ENCODE data around the gene STARD8.
"Not testable (repeated sequence)": the region's sequence is repeated elsewhere in the genome, so short reads cannot be mapped to it uniquely, and the experiment has no call there.

STARD8 gene

DNA sequence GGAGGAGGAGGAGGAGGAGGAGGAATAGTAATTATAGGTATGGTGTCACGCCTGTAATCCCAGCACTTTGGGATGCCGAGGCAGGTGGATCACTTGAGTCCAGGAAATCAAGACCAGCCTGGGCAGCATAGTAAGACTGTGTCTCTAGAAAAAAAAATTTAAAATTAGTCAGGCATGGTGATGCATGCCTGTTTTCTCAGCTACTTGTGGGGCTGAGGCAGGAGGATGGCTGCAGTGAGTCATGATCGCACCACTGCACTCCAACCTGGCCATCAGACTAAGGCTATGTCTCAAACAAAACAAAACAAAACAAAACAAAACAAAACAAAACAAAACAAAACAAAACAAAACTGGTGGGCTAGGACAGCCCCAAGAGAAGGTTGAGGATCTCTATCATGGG is 3.0 kb downstream of the STARD8 start:
- H3K4me3 ChIP-seq (ENCODE audit: low read depth, low read length), result no peak overlapping the region
- TF ChIP-seq CTCF (IDR thresholded peaks at IDR 0.05; ENCODE audit: low read depth, low read length), result no peak

- TF ChIP-seq CTCF (IDR thresholded peaks at IDR 0.05; ENCODE audit: low read depth, low read length), result no peak
- no peak overlapping the region for H3K4me3 ChIP-seq (ENCODE audit: low read depth, low read length)
These were observed 3.6 kb downstream of the STARD8 start for GRCh38 chrX:68651110-68651509.

DNA sequence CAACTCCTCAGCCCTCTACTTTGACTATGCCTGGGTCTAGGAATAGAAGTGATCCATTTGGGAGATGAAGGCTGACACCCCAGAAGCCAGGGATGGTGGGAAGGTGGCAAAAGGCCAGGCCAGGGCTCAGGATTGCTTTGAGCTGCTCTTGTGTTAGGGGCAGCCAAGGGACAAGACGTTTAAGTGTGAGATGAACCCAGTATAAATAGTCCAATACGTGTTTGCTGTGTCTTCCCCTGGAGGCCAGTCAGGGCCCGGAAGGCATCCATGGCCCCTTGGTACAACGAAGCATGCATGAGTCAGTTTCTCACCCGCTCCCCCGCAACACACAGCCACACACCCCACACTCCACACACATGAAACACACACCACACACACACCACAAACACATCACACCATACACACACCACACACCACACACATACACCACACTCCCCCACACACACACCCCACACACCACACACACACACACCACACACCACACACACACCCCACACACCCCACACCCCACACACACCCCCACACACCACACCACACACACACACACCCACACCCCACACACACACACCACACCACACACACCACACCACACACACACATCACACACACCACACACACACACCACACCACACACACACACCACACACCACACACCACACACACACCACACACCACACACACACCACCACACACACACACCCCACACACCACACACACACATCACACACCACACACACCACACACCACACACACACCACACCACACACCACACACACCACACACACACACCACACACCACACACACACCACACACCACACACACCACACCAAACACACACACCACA is 5.1 kb downstream of the STARD8 start:
- H3K4me3 ChIP-seq (ENCODE audit: low read depth, low read length), result no peak overlapping the region
- TF ChIP-seq CTCF (IDR thresholded peaks at IDR 0.05; ENCODE audit: low read depth, low read length), result no peak

DNA sequence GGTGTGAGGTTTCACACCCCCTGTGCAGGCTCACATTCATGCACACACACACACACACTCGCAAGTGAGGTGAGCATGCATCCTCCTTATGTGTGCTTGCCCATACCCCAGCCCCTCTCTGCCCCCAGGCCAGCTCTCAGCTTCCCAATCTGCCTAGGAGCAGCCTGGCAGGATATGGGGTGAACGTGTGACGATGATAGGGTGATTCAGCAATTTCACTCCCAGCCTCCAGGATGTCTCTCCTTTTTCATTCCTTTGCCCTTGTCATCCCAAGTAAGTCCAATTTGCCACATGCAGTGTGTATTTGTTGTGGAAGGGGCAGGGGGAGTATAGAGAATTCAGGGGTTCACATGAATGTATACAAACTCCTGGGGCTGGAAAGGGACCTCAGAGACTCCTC is 7.2 kb downstream of the STARD8 start:
- no peak for TF ChIP-seq CTCF (IDR thresholded peaks at IDR 0.05; ENCODE audit: low read depth, low read length)
- H3K4me3 ChIP-seq (ENCODE audit: low read depth, low read length), result no peak overlapping the region

- H3K4me3 ChIP-seq (ENCODE audit: low read depth, low read length), result not testable (repeated sequence)
These were observed 9.0 kb downstream of the STARD8 start for GRCh38 chrX:68656473-68656872.

- TF ChIP-seq CTCF (IDR thresholded peaks at IDR 0.05; ENCODE audit: low read depth, low read length), result no peak
- H3K4me3 ChIP-seq (ENCODE audit: low read depth, low read length), result no peak overlapping the region
These were observed 11.1 kb downstream of the STARD8 start for GRCh38 chrX:68658530-68658929.

DNA sequence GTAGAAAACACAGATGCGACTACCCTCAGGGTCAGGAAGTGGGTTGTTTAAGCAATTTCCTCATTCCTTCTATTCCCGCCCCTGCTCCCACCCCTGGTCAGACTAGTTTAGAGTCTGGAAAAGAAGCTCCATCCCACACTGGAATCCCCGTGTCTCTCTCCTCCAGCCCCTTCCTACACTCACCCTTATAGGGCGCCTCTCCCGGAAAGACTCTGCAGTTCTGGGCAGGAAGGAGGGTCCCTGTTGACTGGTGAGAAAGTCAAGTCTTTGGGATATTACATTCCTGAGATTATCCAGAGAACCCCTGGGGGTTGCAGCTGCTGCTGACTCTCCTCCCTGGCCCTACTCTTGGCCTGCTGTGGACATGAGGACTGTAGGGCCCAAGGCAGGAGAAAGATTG is 11.9 kb downstream of the STARD8 start:
- H3K4me3 ChIP-seq (ENCODE audit: low read depth, low read length), result no peak overlapping the region
- TF ChIP-seq CTCF (IDR thresholded peaks at IDR 0.05; ENCODE audit: low read depth, low read length), result no peak

- no peak overlapping the region for H3K4me3 ChIP-seq (ENCODE audit: low read depth, low read length)
- no peak for TF ChIP-seq CTCF (IDR thresholded peaks at IDR 0.05; ENCODE audit: low read depth, low read length)
These were observed 12.3 kb downstream of the STARD8 start for GRCh38 chrX:68659786-68660185.
